Adrenal gland (tissue), 5 donors: ENCODE data around the gene D2HGDH.

Source experiments
- CTCF ChIP-seq, 6 experiments: fragments of 450-650 bp in 4 of 6; fragments of 200-600 bp in 2 of 6; sonication (generic) in 1 of 6; IDR thresholded peaks; 1 replicate in 5 of 6; 2 replicates in 1 of 6; pipeline versions ENCODE4 v1.5.1 to v1.8.0; 2016 to 2021; ENCODE audit warnings: antibody characterized with exemption in 6 of 6, mild to moderate bottlenecking in 2 of 6, moderate library complexity in 1 of 6
- POLR2A ChIP-seq, 2 donors: fragments of 450-650 bp; IDR thresholded peaks; one replicate each; pipeline ENCODE4 v1.6.1; 2017; ENCODE audit warnings: antibody characterized with exemption in 2 of 2, mild to moderate bottlenecking in 2 of 2, moderate library complexity in 1 of 2
- donor health status: DM: no; HTN: no; CAD: no.

GRCh38 chr2:241793385-241793784, 59.0 kb downstream of the D2HGDH start:
- no peak for TF ChIP-seq CTCF (IDR thresholded peaks at IDR 0.05)
- TF ChIP-seq POLR2A (IDR thresholded peaks at IDR 0.05) = no peak
